HUES64 (cell line): ENCODE measurements around the gene ANLN.
"Not testable (repeated sequence)": the region's sequence is repeated elsewhere in the genome, so short reads cannot be mapped to it uniquely, and the experiment has no call there.

Experiments
- H3K27ac ChIP-seq: 2 replicates; pipeline ENCODE4 v1.7.0; 2013; ENCODE audit warnings: low read depth, low read length, inconsistent platforms
- H3K27me3 ChIP-seq: 2 replicates; pipeline ENCODE4 v1.6.1; 2013; ENCODE audit warnings: mild to moderate bottlenecking, low read length; ENCODE audit not compliant: insufficient read depth
- H3K36me3 ChIP-seq: 2 replicates; pipeline ENCODE4 v1.6.1; 2013; ENCODE audit warnings: mild to moderate bottlenecking, low read length; ENCODE audit not compliant: insufficient read depth
- H3K4me1 ChIP-seq: 2 replicates; pipeline ENCODE4 v1.6.1; 2013; ENCODE audit warnings: mild to moderate bottlenecking, low read length, moderate library complexity; ENCODE audit not compliant: insufficient read depth
- H3K4me3 ChIP-seq: 2 replicates; pipeline ENCODE4 v1.5.1; 2013; ENCODE audit warnings: mild to moderate bottlenecking, low read length, moderate library complexity
- H3K9ac ChIP-seq: 2 replicates; pipeline ENCODE4 v1.6.1; 2013; ENCODE audit warnings: mild to moderate bottlenecking, low read depth, low read length
- H3K9me3 ChIP-seq: 2 replicates; pipeline ENCODE4 v1.6.1; 2013; ENCODE audit warnings: low read depth, low read length; ENCODE audit not compliant: insufficient read depth
- WGBS: fragments of 150-250, 120-280 bp; methylation state at CpG from one replicate; pipeline ENCODE4 v1.1.7; 2013; ENCODE audit warnings: missing lambda C conversion rate; 5-methylcytosine and 5-hydroxymethylcytosine counted together

ANLN gene

GRCh38 chr7:36491317-36491716, 101.7 kb downstream of the ANLN start:
- Histone ChIP-seq H3K36me3 (no peaks in the 10 kb centered on the region), H3K4me1 (no peaks in the 10 kb centered on the region), H3K27ac (no peak overlapping the region), H3K4me3 (no peak overlapping the region), H3K27me3 (no peaks in the 10 kb centered on the region), H3K9ac (no peak overlapping the region), H3K9me3 (no peaks in the 10 kb centered on the region)
- 100% methylated on average over 1 of the region's 3 CpGs for WGBS

GRCh38 chr7:36496576-36496975, 106.9 kb downstream of the ANLN start:
- no peak overlapping the region for H3K4me3 ChIP-seq
- no peak overlapping the region for H3K27ac ChIP-seq
- no peaks in the 10 kb centered on the region for H3K36me3 ChIP-seq
- H3K9ac ChIP-seq, result no peak overlapping the region
- no peaks in the 10 kb centered on the region for H3K27me3 ChIP-seq
- whole genome bisulfite sequencing, result 97% methylated on average over 5 of the region's 6 CpGs
- no peaks in the 10 kb centered on the region for H3K4me1 ChIP-seq
- H3K9me3 ChIP-seq, result no peaks in the 10 kb centered on the region

GRCh38 chr7:36497176-36497575, 107.5 kb downstream of the ANLN start:
- H3K9me3 ChIP-seq, H3K4me1 ChIP-seq, H3K4me3 ChIP-seq, H3K27me3 ChIP-seq, H3K27ac ChIP-seq, H3K9ac ChIP-seq, H3K36me3 ChIP-seq: not testable (repeated sequence)
- 90% methylated on average over 6 of the region's 6 CpGs for WGBS

- Histone ChIP-seq H3K27me3 (no peaks in the 10 kb centered on the region), H3K27ac (no peak overlapping the region), H3K9ac (no peak overlapping the region), H3K9me3 (no peaks in the 10 kb centered on the region), H3K36me3 (no peaks in the 10 kb centered on the region), H3K4me1 (no peaks in the 10 kb centered on the region), H3K4me3 (no peak overlapping the region)
- 86% methylated on average over 4 of the region's 4 CpGs for WGBS
These were observed 108.1 kb downstream of the ANLN start for GRCh38 chr7:36497775-36498174.
